ENCODE measurements around the gene IMMT.
"Not testable (repeated sequence)": the region's sequence is repeated elsewhere in the genome, so short reads cannot be mapped to it uniquely, and the experiment has no call there.

Gene IMMT

GRCh38 chr2:86232373-86232784 lies 37.1 kb upstream of the IMMT start:
- peaks cover 15% of the 10 kb centered on the region for H3K27me3 Mint-ChIP-seq (ENCODE audit: low read depth)
- H3K4me3 Mint-ChIP-seq: no peak overlapping the region
- H3K27ac Mint-ChIP-seq: no peak overlapping the region
- H3K9me3 Mint-ChIP-seq: no peaks in the 10 kb centered on the region
- H3K4me1 Mint-ChIP-seq (ENCODE audit: low read depth): peaks cover 7% of the 10 kb centered on the region
- DNase-seq (ENCODE audit: low spot score): no peak
- no peaks in the 10 kb centered on the region for H3K36me3 Mint-ChIP-seq (ENCODE audit: low read depth)

GRCh38 chr2:86231680-86232372 lies 36.6 kb upstream of the IMMT start:
- no peaks in the 10 kb centered on the region for H3K9me3 Mint-ChIP-seq
- H3K27me3 Mint-ChIP-seq (ENCODE audit: low read depth): peaks cover 15% of the 10 kb centered on the region
- DNase-seq (ENCODE audit: low spot score): no peak
- H3K4me1 Mint-ChIP-seq (ENCODE audit: low read depth): peaks cover 3% of the 10 kb centered on the region
- H3K4me3 Mint-ChIP-seq: no peak overlapping the region
- no peak overlapping the region for H3K27ac Mint-ChIP-seq
- no peaks in the 10 kb centered on the region for H3K36me3 Mint-ChIP-seq (ENCODE audit: low read depth)

GRCh38 chr2:86230961-86231360 lies 35.7 kb upstream of the IMMT start:
- H3K27ac Mint-ChIP-seq: no peak overlapping the region
- no peaks in the 10 kb centered on the region for H3K9me3 Mint-ChIP-seq
- no peak for DNase-seq (ENCODE audit: low spot score)
- H3K27me3 Mint-ChIP-seq (ENCODE audit: low read depth): peaks cover 15% of the 10 kb centered on the region
- no peaks in the 10 kb centered on the region for H3K36me3 Mint-ChIP-seq (ENCODE audit: low read depth)
- no peak overlapping the region for H3K4me3 Mint-ChIP-seq
- peaks cover 3% of the 10 kb centered on the region for H3K4me1 Mint-ChIP-seq (ENCODE audit: low read depth)

- Mint-ChIP-seq H3K4me1 (ENCODE audit: low read depth) (peaks cover 16% of the 10 kb centered on the region), H3K4me3 (no peak overlapping the region), H3K27me3 (ENCODE audit: low read depth) (peaks cover 7% of the 10 kb centered on the region), H3K27ac (no peak overlapping the region), H3K9me3 (no peaks in the 10 kb centered on the region), H3K36me3 (ENCODE audit: low read depth) (no peaks in the 10 kb centered on the region)
- no peak for DNase-seq (ENCODE audit: low spot score)
Measured at GRCh38 chr2:86229221-86229620, 34.0 kb upstream of the IMMT start.

GRCh38 chr2:86228574-86228973 lies 33.3 kb upstream of the IMMT start:
- H3K27me3 Mint-ChIP-seq (ENCODE audit: low read depth): not testable (repeated sequence)
- H3K4me1 Mint-ChIP-seq (ENCODE audit: low read depth): peaks cover 19% of the 10 kb centered on the region

GRCh38 chr2:86227685-86228084 lies 32.4 kb upstream of the IMMT start:
- Mint-ChIP-seq H3K27me3 (ENCODE audit: low read depth) (no peaks in the 10 kb centered on the region), H3K36me3 (ENCODE audit: low read depth) (no peaks in the 10 kb centered on the region), H3K9me3 (no peaks in the 10 kb centered on the region), H3K4me1 (ENCODE audit: low read depth) (peaks cover 25% of the 10 kb centered on the region), H3K4me3 (no peak overlapping the region), H3K27ac (no peak overlapping the region)
- DNase-seq (ENCODE audit: low spot score): no peak

More at GRCh38 chr2:86228574-86228973, 33.3 kb upstream of the IMMT start:
- DNase-seq (ENCODE audit: low spot score); H3K4me3 Mint-ChIP-seq; H3K36me3 Mint-ChIP-seq (ENCODE audit: low read depth); H3K9me3 Mint-ChIP-seq; H3K27ac Mint-ChIP-seq: not testable (repeated sequence)

- Mint-ChIP-seq H3K27ac (no peak overlapping the region), H3K36me3 (ENCODE audit: low read depth) (no peaks in the 10 kb centered on the region), H3K4me3 (no peak overlapping the region), H3K27me3 (ENCODE audit: low read depth) (no peaks in the 10 kb centered on the region), H3K9me3 (no peaks in the 10 kb centered on the region), H3K4me1 (ENCODE audit: low read depth) (peaks cover 26% of the 10 kb centered on the region)
- DNase-seq (ENCODE audit: low spot score): no peak
Measured at GRCh38 chr2:86226636-86227520, 31.6 kb upstream of the IMMT start.

GRCh38 chr2:86226070-86226469 lies 30.8 kb upstream of the IMMT start:
- Mint-ChIP-seq H3K36me3 (ENCODE audit: low read depth) (no peaks in the 10 kb centered on the region), H3K27ac (peak overlapping the region; percentile 49), H3K9me3 (no peaks in the 10 kb centered on the region), H3K4me3 (no peak overlapping the region), H3K27me3 (ENCODE audit: low read depth) (no peaks in the 10 kb centered on the region), H3K4me1 (ENCODE audit: low read depth) (peaks cover 31% of the 10 kb centered on the region)
- DNase-seq (ENCODE audit: low spot score): no peak

GRCh38 chr2:86225581-86225980 lies 30.3 kb upstream of the IMMT start:
- DNase-seq (ENCODE audit: low spot score): peak; percentile 47
- Mint-ChIP-seq H3K4me1 (ENCODE audit: low read depth) (peaks cover 34% of the 10 kb centered on the region), H3K36me3 (ENCODE audit: low read depth) (no peaks in the 10 kb centered on the region), H3K9me3 (no peaks in the 10 kb centered on the region), H3K4me3 (peak overlapping the region; percentile 42), H3K27ac (peak overlapping the region; percentile 89), H3K27me3 (ENCODE audit: low read depth) (no peaks in the 10 kb centered on the region)

- Mint-ChIP-seq H3K36me3 (ENCODE audit: low read depth) (no peaks in the 10 kb centered on the region), H3K4me1 (ENCODE audit: low read depth) (peaks cover 34% of the 10 kb centered on the region), H3K27me3 (ENCODE audit: low read depth) (no peaks in the 10 kb centered on the region), H3K4me3 (peak overlapping the region; percentile 12), H3K27ac (peak overlapping the region; percentile 89), H3K9me3 (no peaks in the 10 kb centered on the region)
- DNase-seq (ENCODE audit: low spot score): no peak
Measured at GRCh38 chr2:86224645-86225355, 29.5 kb upstream of the IMMT start.

GRCh38 chr2:86223927-86224560 lies 28.8 kb upstream of the IMMT start:
- Mint-ChIP-seq H3K27ac (peak overlapping the region; percentile 7), H3K4me1 (ENCODE audit: low read depth) (peaks cover 34% of the 10 kb centered on the region), H3K9me3 (no peaks in the 10 kb centered on the region), H3K27me3 (ENCODE audit: low read depth) (no peaks in the 10 kb centered on the region), H3K36me3 (ENCODE audit: low read depth) (no peaks in the 10 kb centered on the region), H3K4me3 (no peak overlapping the region)
- no peak for DNase-seq (ENCODE audit: low spot score)

GRCh38 chr2:86223140-86223926 lies 28.1 kb upstream of the IMMT start:
- no peaks in the 10 kb centered on the region for H3K9me3 Mint-ChIP-seq
- no peaks in the 10 kb centered on the region for H3K36me3 Mint-ChIP-seq (ENCODE audit: low read depth)
- no peak overlapping the region for H3K4me3 Mint-ChIP-seq
- DNase-seq (ENCODE audit: low spot score): no peak
- H3K27ac Mint-ChIP-seq: peak overlapping the region; percentile 7
- no peaks in the 10 kb centered on the region for H3K27me3 Mint-ChIP-seq (ENCODE audit: low read depth)
- H3K4me1 Mint-ChIP-seq (ENCODE audit: low read depth): peaks cover 31% of the 10 kb centered on the region

GRCh38 chr2:86221066-86221684 lies 25.9 kb upstream of the IMMT start:
- no peak for DNase-seq (ENCODE audit: low spot score)
- Mint-ChIP-seq H3K27ac (peak overlapping the region; percentile 17), H3K4me1 (ENCODE audit: low read depth) (peaks cover 38% of the 10 kb centered on the region), H3K9me3 (peaks cover 5% of the 10 kb centered on the region), H3K4me3 (no peak overlapping the region), H3K36me3 (ENCODE audit: low read depth) (peaks cover 4% of the 10 kb centered on the region), H3K27me3 (ENCODE audit: low read depth) (no peaks in the 10 kb centered on the region)
